ENCODE results near the gene ELAC2. TPM values are rescaled to one million over a fixed set of nuclear protein-coding genes. Genes with fewer than 3 reads are reported as not detected.

Gene ELAC2
- total RNA-seq, 4 donors from 2014 or later = 56.2 to 143 (median 66.0) TPM

DNA sequence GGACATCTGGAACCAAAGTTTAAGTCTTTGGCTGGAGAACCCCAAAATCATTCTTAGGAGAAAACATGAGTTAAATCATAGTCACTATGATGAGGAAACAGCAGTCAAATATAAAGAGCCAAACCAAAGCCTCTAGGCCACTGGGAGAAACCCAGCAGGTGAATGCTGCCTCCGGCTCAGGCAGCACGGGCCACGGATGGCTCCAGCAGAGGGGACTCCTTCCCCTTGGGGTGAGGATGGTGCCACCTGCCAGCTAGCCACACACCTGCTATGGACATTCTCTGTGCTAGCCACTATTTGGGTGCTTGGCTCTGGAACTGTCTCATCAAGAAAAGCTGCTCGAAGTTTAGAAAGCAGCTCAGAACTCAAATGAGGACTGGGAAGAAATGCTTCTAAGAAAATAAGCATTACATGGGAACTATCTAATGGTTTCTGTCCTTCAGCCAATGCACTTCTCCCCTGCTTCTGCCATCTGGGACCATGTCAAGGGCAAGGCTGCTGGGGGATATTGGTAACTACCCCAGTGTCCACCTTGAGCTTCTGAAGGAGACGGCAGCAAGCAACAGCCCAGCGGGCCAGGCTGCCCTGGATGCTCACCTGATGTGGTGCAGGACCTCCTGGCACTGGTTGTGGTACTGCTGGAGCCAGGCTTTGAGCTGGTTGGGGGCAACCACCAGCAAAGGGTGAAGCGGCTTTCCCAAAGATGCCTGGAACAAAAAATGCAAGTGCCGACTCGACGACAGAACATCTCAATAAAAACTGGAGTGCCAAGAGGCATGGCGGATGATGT, 22.5 kb downstream of the ELAC2 start:
- WGBS, 2 donors (ENCODE audit: low coverage in 1 of 2) = 92% methylated on average over 2 to 11 of the region's 11 CpGs
- in situ Hi-C loops (cut with MboI; ENCODE audit: low pct_ligation_motif_present in 1 of 4, low pct_unique_long_range_greater_than_20kb in 1 of 4, low sequenced_read_pairs in 3 of 4) (no loop called here), intact Hi-C loops (cut with DNase I; ENCODE audit: low total_unique reads) (no loop called here)
- Histone ChIP-seq H3K27ac (no peak overlapping the region), H3K27me3 (no peaks in the 10 kb centered on the region), H3K9me3 (no peaks in the 10 kb centered on the region), H3K4me1 (no peaks in the 10 kb centered on the region), H3K36me3 (peaks cover 0 to 88% (median 44%) of the 10 kb centered on the region in 4 donors), H3K4me3 (no peak overlapping the region)
- DNase-seq = no peak
- no peak for TF ChIP-seq POLR2AphosphoS5 (IDR thresholded peaks at IDR 0.05)
- no peak for TF ChIP-seq POLR2A (IDR thresholded peaks at IDR 0.05)
- TF ChIP-seq, protein P1, sequence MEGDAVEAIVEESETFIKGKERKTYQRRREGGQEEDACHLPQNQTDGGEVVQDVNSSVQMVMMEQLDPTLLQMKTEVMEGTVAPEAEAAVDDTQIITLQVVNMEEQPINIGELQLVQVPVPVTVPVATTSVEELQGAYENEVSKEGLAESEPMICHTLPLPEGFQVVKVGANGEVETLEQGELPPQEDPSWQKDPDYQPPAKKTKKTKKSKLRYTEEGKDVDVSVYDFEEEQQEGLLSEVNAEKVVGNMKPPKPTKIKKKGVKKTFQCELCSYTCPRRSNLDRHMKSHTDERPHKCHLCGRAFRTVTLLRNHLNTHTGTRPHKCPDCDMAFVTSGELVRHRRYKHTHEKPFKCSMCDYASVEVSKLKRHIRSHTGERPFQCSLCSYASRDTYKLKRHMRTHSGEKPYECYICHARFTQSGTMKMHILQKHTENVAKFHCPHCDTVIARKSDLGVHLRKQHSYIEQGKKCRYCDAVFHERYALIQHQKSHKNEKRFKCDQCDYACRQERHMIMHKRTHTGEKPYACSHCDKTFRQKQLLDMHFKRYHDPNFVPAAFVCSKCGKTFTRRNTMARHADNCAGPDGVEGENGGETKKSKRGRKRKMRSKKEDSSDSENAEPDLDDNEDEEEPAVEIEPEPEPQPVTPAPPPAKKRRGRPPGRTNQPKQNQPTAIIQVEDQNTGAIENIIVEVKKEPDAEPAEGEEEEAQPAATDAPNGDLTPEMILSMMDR (IDR thresholded peaks at IDR 0.05) = no peak

DNA sequence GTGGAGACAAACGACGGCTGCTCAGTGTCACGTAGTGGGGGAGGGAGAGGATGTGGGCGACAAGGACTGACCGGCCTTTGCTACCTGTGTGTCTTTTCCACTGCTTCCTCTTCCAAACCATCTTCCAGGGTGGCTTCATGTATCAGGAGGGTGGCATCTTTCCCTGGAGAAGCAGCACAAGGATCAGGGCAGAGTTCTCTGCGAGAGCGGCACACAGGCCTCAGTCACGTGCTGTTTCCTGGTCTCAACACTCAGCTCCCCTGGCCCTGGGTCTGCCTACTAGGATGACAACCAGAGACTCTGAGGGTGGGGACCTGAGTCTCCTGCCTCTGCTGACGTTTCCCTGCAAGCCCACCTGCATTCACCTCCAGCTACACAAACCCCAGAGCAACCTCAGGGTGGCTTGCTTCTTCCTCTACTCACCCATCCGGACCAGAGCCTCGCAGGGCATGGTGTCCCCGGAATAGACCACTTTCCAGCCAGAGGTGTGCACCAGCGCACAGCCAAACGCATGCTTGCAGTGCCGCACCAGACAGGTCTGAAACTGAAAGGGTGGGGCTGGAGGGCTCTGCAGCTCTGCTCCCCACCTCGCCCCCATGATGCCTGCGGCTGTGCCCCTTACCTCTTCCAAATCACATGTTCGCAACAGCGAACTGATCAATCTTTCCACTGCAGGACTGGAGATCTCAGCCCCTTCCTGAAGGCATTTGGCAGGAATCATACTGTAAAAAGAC, 23.3 kb downstream of the ELAC2 start:
- Histone ChIP-seq H3K9me3 (no peaks in the 10 kb centered on the region), H3K4me3 (no peak overlapping the region), H3K4me1 (no peaks in the 10 kb centered on the region), H3K36me3 (peaks cover 0 to 81% (median 40%) of the 10 kb centered on the region in 4 donors), H3K27ac (no peak overlapping the region), H3K27me3 (no peaks in the 10 kb centered on the region)
- 93 to 100% methylated on average over 3 to 19 of the region's 19 CpGs for WGBS, 2 donors (ENCODE audit: low coverage in 1 of 2)
- TF ChIP-seq POLR2A (IDR thresholded peaks at IDR 0.05) = no peak
- no peak for TF ChIP-seq EP300 (IDR thresholded peaks at IDR 0.05; ENCODE audit: low read depth)
- no peak for TF ChIP-seq POLR2AphosphoS5 (IDR thresholded peaks at IDR 0.05)
- TF ChIP-seq, protein P1 (IDR thresholded peaks at IDR 0.05) = no peak
- intact Hi-C loops (cut with DNase I; ENCODE audit: low total_unique reads) = no loop called here
- DNase-seq = no peak
- in situ Hi-C loops (cut with MboI; ENCODE audit: low pct_ligation_motif_present in 1 of 4, low pct_unique_long_range_greater_than_20kb in 1 of 4, low sequenced_read_pairs in 3 of 4) = no loop called here

DNA sequence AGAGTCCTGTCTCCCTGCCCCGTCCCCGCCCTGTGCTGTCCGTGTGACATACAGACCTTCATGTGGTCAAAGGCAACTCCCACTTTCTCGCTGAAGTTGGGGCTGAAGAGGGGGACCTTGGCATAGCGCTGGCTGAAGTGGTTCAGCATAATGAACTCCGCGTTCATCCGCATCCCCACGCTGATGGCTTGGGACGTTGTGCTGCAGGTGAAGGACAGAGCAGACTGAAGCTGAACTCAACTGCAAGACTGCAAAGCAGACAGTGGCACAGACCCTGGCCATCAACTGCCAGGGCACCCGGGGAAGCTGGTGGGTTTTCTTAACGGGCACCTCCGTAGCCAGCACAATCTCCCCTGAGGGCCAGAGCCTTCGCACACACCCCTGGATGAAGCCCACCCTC, 24.2 kb downstream of the ELAC2 start:
- Histone ChIP-seq H3K4me3 (no peak overlapping the region), H3K4me1 (no peaks in the 10 kb centered on the region), H3K27ac (no peak overlapping the region), H3K9me3 (no peaks in the 10 kb centered on the region), H3K27me3 (no peaks in the 10 kb centered on the region), H3K36me3 (peaks cover 0 to 72% (median 35%) of the 10 kb centered on the region in 4 donors)
- in situ Hi-C loops (cut with MboI; ENCODE audit: low pct_ligation_motif_present in 1 of 4, low pct_unique_long_range_greater_than_20kb in 1 of 4, low sequenced_read_pairs in 3 of 4) = no loop called here
- no peak for DNase-seq
- 92% methylated on average over 14 of the region's 14 CpGs; no CpG with 5 or more reads in 1 of the 2 donors for WGBS, 2 donors (ENCODE audit: low coverage in 1 of 2)
- no peak for TF ChIP-seq EP300 (IDR thresholded peaks at IDR 0.05; ENCODE audit: low read depth)
- TF ChIP-seq, protein P1 (IDR thresholded peaks at IDR 0.05) = no peak
- TF ChIP-seq POLR2A (IDR thresholded peaks at IDR 0.05) = no peak
- TF ChIP-seq POLR2AphosphoS5 (IDR thresholded peaks at IDR 0.05) = no peak
- intact Hi-C loops (cut with DNase I; ENCODE audit: low total_unique reads) = no loop called here

DNA sequence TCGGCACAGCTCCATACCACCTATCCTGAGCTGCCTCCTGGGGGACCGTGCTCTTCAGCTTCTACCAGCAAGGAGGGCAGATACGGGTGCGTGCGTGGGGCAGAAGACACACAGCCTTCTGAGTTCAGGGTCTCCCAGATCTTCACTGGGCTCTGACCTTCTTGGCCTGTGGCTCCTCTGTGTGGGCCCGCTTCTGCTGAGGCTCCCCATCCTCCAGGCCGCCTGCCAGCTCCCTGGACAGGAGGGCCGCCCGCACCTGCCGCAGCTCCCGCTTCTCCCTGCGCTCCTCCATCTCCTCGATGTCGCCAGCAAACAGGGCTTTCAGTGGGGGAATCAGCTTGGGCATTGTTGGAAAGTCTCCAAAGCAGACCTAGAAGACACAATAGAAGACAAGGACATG, 25.2 kb downstream of the ELAC2 start:
- Histone ChIP-seq H3K27ac (no peak overlapping the region), H3K36me3 (peaks cover 0 to 62% (median 30%) of the 10 kb centered on the region in 4 donors), H3K9me3 (no peaks in the 10 kb centered on the region), H3K4me1 (no peaks in the 10 kb centered on the region), H3K27me3 (no peaks in the 10 kb centered on the region), H3K4me3 (no peak overlapping the region)
- TF ChIP-seq, protein P1 (IDR thresholded peaks at IDR 0.05) = no peak
- no peak for TF ChIP-seq POLR2AphosphoS5 (IDR thresholded peaks at IDR 0.05)
- TF ChIP-seq POLR2A (IDR thresholded peaks at IDR 0.05) = no peak
- no peak for TF ChIP-seq EP300 (IDR thresholded peaks at IDR 0.05; ENCODE audit: low read depth)
- WGBS, 2 donors (ENCODE audit: low coverage in 1 of 2) = 95% methylated on average over 14 of the region's 14 CpGs; no CpG with 5 or more reads in 1 of the 2 donors
- DNase-seq = no peak
- intact Hi-C loops (cut with DNase I; ENCODE audit: low total_unique reads) (no loop called here), in situ Hi-C loops (cut with MboI; ENCODE audit: low pct_ligation_motif_present in 1 of 4, low pct_unique_long_range_greater_than_20kb in 1 of 4, low sequenced_read_pairs in 3 of 4) (no loop called here)
